ENCODE measurements around the gene SMYD3. TPM values are rescaled to one million over a fixed set of nuclear protein-coding genes. Genes with fewer than 3 reads are reported as not detected.

Gene SMYD3
- total and polyA plus RNA-seq, 2 donors (not counting 3 experiments of a cell fraction or from before 2014, with no cell fraction given) = 16.0 to 32.1 TPM

DNA sequence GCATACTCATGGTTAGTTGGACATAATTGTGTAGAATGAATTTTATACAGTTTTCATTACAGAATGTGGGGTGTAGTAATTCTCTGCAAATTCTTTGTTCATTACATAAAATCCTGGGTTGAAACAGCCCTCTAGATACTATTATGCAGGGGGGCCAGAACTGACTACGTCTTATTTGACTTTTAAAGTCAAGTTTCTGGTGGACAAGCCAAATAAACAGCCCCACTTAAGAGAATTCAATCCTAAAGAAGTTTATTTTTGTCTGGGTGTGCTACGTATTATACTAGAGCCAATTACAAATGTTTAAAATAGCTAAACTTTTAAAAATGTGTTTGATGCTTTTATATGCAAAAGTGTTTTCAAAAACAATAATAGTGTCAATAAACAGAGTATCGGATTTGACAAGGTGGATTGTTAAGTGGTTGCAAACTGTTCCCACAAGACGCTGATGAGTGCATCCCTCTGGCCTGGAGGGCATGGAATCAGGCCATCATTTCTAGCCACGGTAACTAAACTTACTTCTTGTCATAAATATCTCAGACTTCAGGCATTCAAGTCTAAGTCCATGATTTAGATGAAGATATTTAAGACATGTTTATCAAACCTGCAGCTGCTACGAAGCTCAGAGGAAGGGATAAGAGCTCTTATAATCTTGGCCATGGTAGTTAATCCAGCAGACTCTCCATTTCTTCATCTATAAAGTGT is 706.0 kb downstream of the SMYD3 start:
- DNase-seq (ENCODE audit: low read depth, low spot score) = no peak
- intact Hi-C loops (cut with micrococcal nuclease) = no loop called here
- CTCF ChIA-PET = no interaction called here

More for the DNA sequence above, 706.0 kb downstream of the SMYD3 start:
- FAIRE-seq = no peak
- no peaks in the 10 kb centered on the region for H4K20me1 ChIP-seq (replicated peaks; ENCODE audit: control insufficient read depth, extremely low read depth, insufficient read depth, low read length)
- no TSS peak for BruUV-seq (replicated peaks)
- H3K4me3 ChIP-seq (replicated peaks in 1 of 3; ENCODE audit: insufficient read depth in 1 of 3, low read depth in 1 of 3, low read length in 3 of 3) = no peak overlapping the region
- H2AFZ ChIP-seq (ENCODE audit: low read depth, low read length) = no peak overlapping the region
- H3K9me1 ChIP-seq (replicated peaks; ENCODE audit: control insufficient read depth, extremely low read depth, insufficient read depth, low read length) = no peaks in the 10 kb centered on the region
- no peaks in the 10 kb centered on the region for H3K36me3 ChIP-seq (ENCODE audit: control insufficient read depth in 2 of 2, extremely low read depth in 1 of 2, insufficient read depth in 2 of 2, low read length in 2 of 2)
- no peaks in the 10 kb centered on the region for H3K27me3 ChIP-seq (ENCODE audit: control insufficient read depth in 2 of 2, insufficient read depth in 2 of 2, low read length in 2 of 2)
- no peaks in the 10 kb centered on the region for H3K4me1 ChIP-seq (ENCODE audit: control insufficient read depth, extremely low read depth, insufficient read depth, low read length)
- TF ChIP-seq EZH2 (IDR thresholded peaks at IDR 0.05; ENCODE audit: borderline replicate concordance, low read depth, low read length, severe bottlenecking) (no peak), MYC (IDR thresholded peaks at IDR 0.05; ENCODE audit: low read depth, low read length) (no peak), POLR2A (IDR thresholded peaks at IDR 0.05; ENCODE audit: low read depth, low read length) (no peak), POLR2AphosphoS5 (IDR thresholded peaks at IDR 0.05; ENCODE audit: insufficient read depth, low read depth, low read length) (no peak), JUN (IDR thresholded peaks at IDR 0.05; ENCODE audit: borderline replicate concordance, insufficient read depth, insufficient read length, low read depth) (no peak), FOS (IDR thresholded peaks at IDR 0.05; ENCODE audit: borderline replicate concordance, insufficient read depth, low read length) (no peak), GATA2 (IDR thresholded peaks at IDR 0.05; ENCODE audit: insufficient read depth, insufficient read length, low read depth, low read length) (no peak)
- TF ChIP-seq, protein P1, sequence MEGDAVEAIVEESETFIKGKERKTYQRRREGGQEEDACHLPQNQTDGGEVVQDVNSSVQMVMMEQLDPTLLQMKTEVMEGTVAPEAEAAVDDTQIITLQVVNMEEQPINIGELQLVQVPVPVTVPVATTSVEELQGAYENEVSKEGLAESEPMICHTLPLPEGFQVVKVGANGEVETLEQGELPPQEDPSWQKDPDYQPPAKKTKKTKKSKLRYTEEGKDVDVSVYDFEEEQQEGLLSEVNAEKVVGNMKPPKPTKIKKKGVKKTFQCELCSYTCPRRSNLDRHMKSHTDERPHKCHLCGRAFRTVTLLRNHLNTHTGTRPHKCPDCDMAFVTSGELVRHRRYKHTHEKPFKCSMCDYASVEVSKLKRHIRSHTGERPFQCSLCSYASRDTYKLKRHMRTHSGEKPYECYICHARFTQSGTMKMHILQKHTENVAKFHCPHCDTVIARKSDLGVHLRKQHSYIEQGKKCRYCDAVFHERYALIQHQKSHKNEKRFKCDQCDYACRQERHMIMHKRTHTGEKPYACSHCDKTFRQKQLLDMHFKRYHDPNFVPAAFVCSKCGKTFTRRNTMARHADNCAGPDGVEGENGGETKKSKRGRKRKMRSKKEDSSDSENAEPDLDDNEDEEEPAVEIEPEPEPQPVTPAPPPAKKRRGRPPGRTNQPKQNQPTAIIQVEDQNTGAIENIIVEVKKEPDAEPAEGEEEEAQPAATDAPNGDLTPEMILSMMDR (IDR thresholded peaks at IDR 0.05; ENCODE audit: extremely low read depth in 1 of 2, insufficient read depth in 1 of 2, low read depth in 1 of 2, low read length in 2 of 2) = no peak
- TF ChIP-seq, protein P2, sequence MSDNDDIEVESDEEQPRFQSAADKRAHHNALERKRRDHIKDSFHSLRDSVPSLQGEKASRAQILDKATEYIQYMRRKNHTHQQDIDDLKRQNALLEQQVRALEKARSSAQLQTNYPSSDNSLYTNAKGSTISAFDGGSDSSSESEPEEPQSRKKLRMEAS (IDR thresholded peaks at IDR 0.05; ENCODE audit: insufficient read depth, insufficient read length) = no peak
- H3K9me3 ChIP-seq (replicated peaks; ENCODE audit: control insufficient read depth, insufficient read depth, low read length) = no peaks in the 10 kb centered on the region
- H3K4me2 ChIP-seq (ENCODE audit: insufficient read depth, low read length) = no peak overlapping the region
- no peaks in the 10 kb centered on the region for H3K79me2 ChIP-seq (ENCODE audit: control insufficient read depth, insufficient read depth, low read length)
- H3K9ac ChIP-seq (replicated peaks; ENCODE audit: extremely low read depth, insufficient read depth, low read length) = no peak overlapping the region
- H3K27ac ChIP-seq (ENCODE audit: insufficient read depth, low read depth, low read length) = no peak overlapping the region
- dilution Hi-C loops (cut with MboI; ENCODE audit: extremely low pct_ligation_motif_present, low sequenced_read_pairs) = no loop called here
- POLR2A ChIA-PET = no interaction called here
